Cardiac fibroblast (primary cell): ENCODE results near the gene MIPOL1.
A peak's percentile ranks its signal among the peaks of the same experiment; 100 is the strongest.
"Not testable (repeated sequence)": the region's sequence is repeated elsewhere in the genome, so short reads cannot be mapped to it uniquely, and the experiment has no call there.

ENCODE experiments used
- DNase-seq, 2 donors: peaks; one replicate each; pipeline versions ENCODE4 v3.0.0 to v3.0.0-alpha.2; 2010; ENCODE audit warnings: low read depth in 2 of 2
- H3K4me3 ChIP-seq, 2 donors: replicated peaks in 1 of 2; 1 replicate in 1 of 2; 2 replicates in 1 of 2; pipeline ENCODE4 v1.5.1; 2011; ENCODE audit warnings: low read depth in 2 of 2, low read length in 2 of 2, mild to moderate bottlenecking in 2 of 2, moderate library complexity in 1 of 2
- CTCF ChIP-seq: IDR thresholded peaks from one replicate; pipeline ENCODE4 v1.5.1; 2011; ENCODE audit warnings: low read depth, mild to moderate bottlenecking, low read length, inconsistent platforms

Gene MIPOL1

GRCh38 chr14:37289688-37290087, 92.0 kb downstream of the MIPOL1 start:
- H3K4me3 ChIP-seq = no peak overlapping the region
- no peak for DNase-seq
- TF ChIP-seq CTCF = no peak

DNA sequence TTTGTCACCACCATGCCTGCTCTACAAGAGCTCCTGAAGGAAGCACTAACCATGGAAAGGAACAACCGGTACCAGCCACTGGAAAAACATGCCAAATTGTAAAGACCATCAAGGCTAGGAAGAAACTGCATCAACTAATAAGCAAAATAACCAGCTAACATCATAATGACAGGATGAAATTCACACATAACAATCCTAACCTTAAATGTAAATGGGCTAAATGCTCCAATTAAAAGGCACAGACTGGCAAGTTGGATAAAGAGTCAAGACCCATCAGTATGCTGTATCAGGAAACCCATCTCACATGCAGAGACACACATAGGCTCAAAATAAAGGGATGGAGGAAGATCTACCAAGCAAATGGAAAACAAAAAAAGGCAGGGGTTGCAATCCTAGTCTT, 97.5 kb downstream of the MIPOL1 start:
- not testable (repeated sequence) for H3K4me3 ChIP-seq, DNase-seq

DNA sequence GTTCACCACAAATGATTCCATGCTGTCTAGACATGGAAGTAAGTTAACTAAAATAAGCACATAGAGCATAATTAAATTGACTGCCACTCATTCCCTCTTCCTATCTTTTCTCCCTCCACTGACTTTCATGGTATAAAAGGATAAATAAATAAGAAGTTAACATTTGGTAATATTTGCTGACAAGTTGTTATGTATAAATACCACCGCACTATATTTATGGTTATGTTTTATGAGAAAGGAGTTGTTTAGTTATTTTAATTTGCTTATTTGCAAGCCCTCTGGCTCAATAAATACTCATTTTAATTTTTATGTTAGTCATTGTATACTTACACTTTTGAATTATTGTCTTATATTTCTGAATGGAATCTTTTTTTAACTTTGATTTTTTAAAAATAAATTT, 113.5 kb downstream of the MIPOL1 start:
- TF ChIP-seq CTCF = no peak
- no peak for DNase-seq
- H3K4me3 ChIP-seq = no peak overlapping the region

DNA sequence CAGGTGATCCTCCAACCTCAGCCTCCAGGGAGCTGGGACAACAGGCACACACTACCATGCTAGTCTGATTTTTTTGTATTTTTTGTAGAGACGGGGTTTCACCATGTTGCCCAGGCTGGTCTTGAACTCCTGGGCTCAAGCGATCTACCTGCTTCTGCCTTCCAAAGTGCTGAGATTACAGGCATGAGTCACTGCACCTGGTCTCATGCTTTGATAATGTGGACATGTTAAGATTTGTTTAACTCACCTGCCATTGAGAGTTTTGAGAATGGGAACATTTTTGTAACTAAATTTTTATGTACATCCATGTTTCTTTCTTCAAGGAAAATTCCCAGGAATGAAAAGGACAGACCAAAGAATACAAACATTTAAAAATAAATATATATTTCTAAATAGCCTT, 121.2 kb downstream of the MIPOL1 start:
- no peak overlapping the region for H3K4me3 ChIP-seq
- DNase-seq = no peak
- TF ChIP-seq CTCF = no peak

DNA sequence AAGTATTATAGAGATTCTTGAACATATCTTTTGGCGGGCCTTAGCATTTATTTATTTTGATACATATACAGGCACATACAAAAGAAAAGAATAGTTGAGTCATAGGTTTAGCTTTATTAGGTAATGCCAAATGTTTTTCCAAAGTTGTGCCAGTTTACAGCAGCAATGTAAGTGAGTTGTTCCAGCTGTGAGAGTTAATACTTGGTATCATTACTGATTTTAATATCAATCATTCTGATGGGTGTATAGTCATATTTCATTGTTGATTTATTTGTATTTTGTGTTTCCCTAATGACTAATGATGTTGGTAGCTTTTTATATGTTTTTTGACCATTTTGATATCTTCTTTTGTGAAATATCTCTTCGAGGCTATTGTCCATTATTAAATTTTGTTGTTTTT, 122.4 kb downstream of the MIPOL1 start:
- no peak for TF ChIP-seq CTCF
- DNase-seq = peak in 1 of 2 donors; percentile 33
- no peak overlapping the region for H3K4me3 ChIP-seq

DNA sequence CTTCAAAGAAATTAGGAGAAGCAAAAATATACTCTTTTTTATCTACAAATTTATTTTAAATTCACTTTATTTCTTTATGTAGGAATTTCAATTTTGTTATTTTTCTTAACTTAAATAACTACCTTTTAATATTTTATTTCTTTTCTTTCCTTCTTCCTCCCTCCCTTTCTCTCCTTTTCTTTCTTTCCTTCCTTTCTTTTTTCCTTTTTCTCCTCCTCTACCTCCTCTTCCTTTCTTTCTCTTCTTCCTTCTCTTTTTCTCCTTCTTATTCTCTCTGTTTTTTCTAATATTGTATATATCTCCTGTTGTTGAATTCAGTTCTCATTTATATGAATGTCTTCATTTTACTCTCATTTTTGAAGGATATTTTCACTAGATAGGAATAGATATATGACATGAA, 127.6 kb downstream of the MIPOL1 start:
- H3K4me3 ChIP-seq = no peak overlapping the region
- DNase-seq = no peak
- no peak for TF ChIP-seq CTCF

GRCh38 chr14:37326434-37326833, 128.7 kb downstream of the MIPOL1 start:
- no peak overlapping the region for H3K4me3 ChIP-seq
- no peak for DNase-seq
- TF ChIP-seq CTCF = no peak

DNA sequence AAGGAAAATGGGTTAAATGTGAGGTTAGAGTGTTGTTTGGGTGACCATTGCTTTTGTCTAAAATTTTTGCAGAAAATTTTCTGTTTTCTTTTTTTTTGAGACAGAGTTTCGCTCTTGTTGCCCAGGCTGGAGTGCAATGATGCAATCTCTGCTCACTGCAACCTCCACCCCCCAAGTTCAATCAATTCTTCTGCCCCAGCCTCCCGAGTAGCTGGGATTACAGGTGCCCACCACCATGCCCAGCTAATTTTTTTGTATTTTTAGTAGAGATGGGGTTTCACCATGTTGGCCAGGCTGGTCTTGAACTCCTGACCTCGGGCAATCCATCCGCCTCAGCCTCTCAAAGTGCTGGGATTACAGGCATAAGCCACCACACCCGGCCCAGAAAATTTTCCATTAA, 130.2 kb downstream of the MIPOL1 start:
- DNase-seq, H3K4me3 ChIP-seq: not testable (repeated sequence)
